Cardiac fibroblast (primary cell): ENCODE results near the gene CDHR3.
A peak's percentile ranks its signal among the peaks of the same experiment; 100 is the strongest.

Experiments
- DNase-seq, 2 donors: peaks; one replicate each; pipeline versions ENCODE4 v3.0.0 to v3.0.0-alpha.2; 2010; ENCODE audit warnings: low read depth in 2 of 2
- H3K4me3 ChIP-seq, 2 donors: replicated peaks in 1 of 2; 1 replicate in 1 of 2; 2 replicates in 1 of 2; pipeline ENCODE4 v1.5.1; 2011; ENCODE audit warnings: low read depth in 2 of 2, low read length in 2 of 2, mild to moderate bottlenecking in 2 of 2, moderate library complexity in 1 of 2
- CTCF ChIP-seq: IDR thresholded peaks from one replicate; pipeline ENCODE4 v1.5.1; 2011; ENCODE audit warnings: low read depth, mild to moderate bottlenecking, low read length, inconsistent platforms

The CDHR3 gene

GRCh38 chr7:105958012-105958411, 5.1 kb upstream of the CDHR3 start:
- no peak for DNase-seq
- no peak overlapping the region for H3K4me3 ChIP-seq
- TF ChIP-seq CTCF: no peak

- H3K4me3 ChIP-seq: no peak overlapping the region
- DNase-seq: no peak
- no peak for TF ChIP-seq CTCF
Observed at GRCh38 chr7:105962353-105962752, 711 bp upstream of the CDHR3 start.

GRCh38 chr7:105971845-105972244, 8.8 kb downstream of the CDHR3 start:
- no peak overlapping the region for H3K4me3 ChIP-seq
- no peak for TF ChIP-seq CTCF
- no peak for DNase-seq

- no peak overlapping the region for H3K4me3 ChIP-seq
- no peak for DNase-seq
- TF ChIP-seq CTCF: no peak
Observed at GRCh38 chr7:105972276-105972675, 9.2 kb downstream of the CDHR3 start.

- no peak for TF ChIP-seq CTCF
- H3K4me3 ChIP-seq: no peak overlapping the region
- DNase-seq: no peak
Observed at GRCh38 chr7:105974471-105974870, 11.4 kb downstream of the CDHR3 start.

- TF ChIP-seq CTCF: no peak
- DNase-seq: peak; percentile 54 to 96
- H3K4me3 ChIP-seq: no peak overlapping the region
Observed at GRCh38 chr7:105975770-105976417, 12.8 kb downstream of the CDHR3 start.

- no peak for TF ChIP-seq CTCF
- H3K4me3 ChIP-seq: no peak overlapping the region
- no peak for DNase-seq
Observed at GRCh38 chr7:105976868-105977267, 13.8 kb downstream of the CDHR3 start.
